Ascending aorta (tissue), 2 donors: ENCODE data around the gene MYCN. TPM values are rescaled to one million over a fixed set of nuclear protein-coding genes. Genes with fewer than 3 reads are reported as not detected.
"Not testable (repeated sequence)": the region's sequence is repeated elsewhere in the genome, so short reads cannot be mapped to it uniquely, and the experiment has no call there.

ENCODE experiments used
- DNase-seq, 2 donors: peaks; one replicate each; pipeline ENCODE4 v3.0.0-alpha.2; 2019; ENCODE audit warnings: low spot score in 2 of 2
- H3K27ac ChIP-seq, 2 donors: fragments of 200-600 bp; sonication (generic); one replicate each; pipeline ENCODE4 v1.5.1; 2016 to 2017; ENCODE audit warnings: mild to moderate bottlenecking in 1 of 2
- H3K27me3 ChIP-seq: fragments of 200-600 bp; sonication (generic); one replicate; pipeline ENCODE4 v1.5.1; 2017
- H3K36me3 ChIP-seq, 2 donors: fragments of 200-600 bp; sonication (generic); one replicate each; pipeline ENCODE4 v1.5.1; 2016
- H3K4me1 ChIP-seq, 2 donors: fragments of 200-600 bp; sonication (generic); one replicate each; pipeline ENCODE4 v1.5.1; 2016 to 2017; ENCODE audit warnings: mild to moderate bottlenecking in 1 of 2
- H3K4me3 ChIP-seq, 2 donors: fragments of 200-600 bp; sonication (generic); one replicate each; pipeline ENCODE4 v1.5.1; 2016 to 2017; ENCODE audit warnings: mild to moderate bottlenecking in 1 of 2
- H3K9me3 ChIP-seq, 2 donors: fragments of 200-600 bp; sonication (generic); one replicate each; pipeline ENCODE4 v1.5.1; 2016
- CTCF ChIP-seq, 3 experiments: fragments of 200-600 bp in 2 of 3; fragments of 450-650 bp in 1 of 3; sonication (generic) in 2 of 3; IDR thresholded peaks; one replicate each; pipeline ENCODE4 v1.5.1; 2016 to 2019; ENCODE audit warnings: antibody characterized with exemption in 3 of 3, mild to moderate bottlenecking in 1 of 3, moderate library complexity in 1 of 3
- intact Hi-C: fragments of 100-400 bp; cut with DNase I; formaldehyde crosslinking; loops from one replicate; pipeline ENCODE4 v1.15.1; 2023
- total RNA-seq: library from RNA; depleted of rRNA; stranded (reverse); fragments of >200 nt; gene quantifications from one replicate; pipeline ENCODE4 v1.1.0, GENCODE V29; 2016

MYCN gene
- total RNA-seq, 1 donor from 2014 or later = not detected

DNA sequence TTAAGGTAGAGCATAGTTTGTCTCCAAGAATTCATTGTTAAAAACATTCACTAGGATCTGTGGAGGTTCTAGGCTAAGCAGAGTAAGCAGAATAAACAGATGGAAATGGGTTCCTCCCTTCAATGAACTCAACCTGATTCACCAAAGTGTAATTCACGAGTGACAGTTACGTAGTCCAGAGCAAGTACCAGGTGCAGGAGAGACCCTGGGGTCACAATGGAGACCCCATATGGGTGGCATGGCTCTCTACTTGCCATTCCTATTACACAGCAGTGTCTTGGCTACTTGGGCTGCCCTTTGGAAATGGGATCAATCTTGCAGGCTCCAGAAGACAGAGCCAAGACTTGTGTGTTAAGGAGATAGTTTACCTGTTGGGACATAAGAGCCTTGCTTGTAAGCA, 7.1 kb downstream of the MYCN start:
- no peak for TF ChIP-seq CTCF (IDR thresholded peaks at IDR 0.05)
- Histone ChIP-seq H3K4me1 (no peaks in the 10 kb centered on the region), H3K36me3 (no peaks in the 10 kb centered on the region), H3K4me3 (no peak overlapping the region), H3K27me3 (peaks cover 3% of the 10 kb centered on the region), H3K9me3 (no peaks in the 10 kb centered on the region), H3K27ac (no peak overlapping the region)
- intact Hi-C loops = loop anchor here (10.0 kb wide), 1 partner anchor 657 kb away; no protein-coding TSS in a partner anchor
- no peak for DNase-seq

DNA sequence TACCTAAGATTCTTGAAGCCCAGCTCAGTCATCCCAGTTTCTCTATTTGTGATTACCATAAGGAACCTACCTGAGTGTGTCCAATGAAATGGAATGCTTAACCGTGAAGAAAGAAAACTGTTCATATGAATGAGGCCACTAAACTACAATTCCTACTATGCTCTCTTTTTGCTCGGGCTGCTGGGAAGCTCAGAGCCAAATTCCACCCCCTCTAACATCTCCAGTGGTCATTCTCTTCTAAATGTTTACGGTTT, 8.3 kb downstream of the MYCN start:
- Histone ChIP-seq H3K9me3 (no peaks in the 10 kb centered on the region), H3K4me1 (no peaks in the 10 kb centered on the region), H3K4me3 (no peak overlapping the region), H3K27me3 (no peaks in the 10 kb centered on the region), H3K36me3 (no peaks in the 10 kb centered on the region), H3K27ac (no peak overlapping the region)
- no peak for TF ChIP-seq CTCF (IDR thresholded peaks at IDR 0.05)
- intact Hi-C loops = loop anchor here (10.0 kb wide), 1 partner anchor 656 kb away; no protein-coding TSS in a partner anchor
- no peak for DNase-seq

GRCh38 chr2:15949126-15949525, 8.8 kb downstream of the MYCN start:
- intact Hi-C loops = loop anchor here (10.0 kb wide), 1 partner anchor 656 kb away; no protein-coding TSS in a partner anchor
- Histone ChIP-seq H3K36me3 (no peaks in the 10 kb centered on the region), H3K27ac (no peak overlapping the region), H3K4me1 (no peaks in the 10 kb centered on the region), H3K9me3 (no peaks in the 10 kb centered on the region), H3K27me3 (no peaks in the 10 kb centered on the region), H3K4me3 (no peak overlapping the region)
- no peak for DNase-seq
- TF ChIP-seq CTCF (IDR thresholded peaks at IDR 0.05) = no peak

DNA sequence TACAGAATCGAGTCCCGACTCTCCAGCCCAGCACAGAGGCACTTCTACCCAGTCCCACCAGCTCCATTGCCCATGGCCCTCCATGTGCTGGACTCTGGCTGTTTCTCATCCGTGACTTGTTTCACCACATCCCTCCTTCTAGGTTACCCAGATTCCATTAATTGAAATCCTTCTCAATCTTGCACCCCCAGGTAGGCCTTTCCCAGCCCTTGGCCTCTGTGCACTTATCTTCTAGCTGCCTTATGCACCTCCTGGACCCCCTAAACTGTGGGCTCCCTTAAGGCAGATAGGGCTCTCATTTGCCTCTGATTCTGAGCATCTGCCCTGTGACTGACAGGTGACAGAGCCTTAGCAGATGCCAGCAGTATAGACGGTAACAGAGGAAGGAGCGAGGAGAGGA, 9.2 kb downstream of the MYCN start:
- H3K9me3 ChIP-seq = no peaks in the 10 kb centered on the region
- no peak overlapping the region for H3K4me3 ChIP-seq
- no peak overlapping the region for H3K27ac ChIP-seq
- no peak for TF ChIP-seq CTCF (IDR thresholded peaks at IDR 0.05)
- H3K27me3 ChIP-seq = no peaks in the 10 kb centered on the region
- no peak for DNase-seq
- H3K36me3 ChIP-seq = no peaks in the 10 kb centered on the region
- H3K4me1 ChIP-seq = no peaks in the 10 kb centered on the region
- intact Hi-C loops = loop anchor here (10.0 kb wide), 1 partner anchor 655 kb away; no protein-coding TSS in a partner anchor

DNA sequence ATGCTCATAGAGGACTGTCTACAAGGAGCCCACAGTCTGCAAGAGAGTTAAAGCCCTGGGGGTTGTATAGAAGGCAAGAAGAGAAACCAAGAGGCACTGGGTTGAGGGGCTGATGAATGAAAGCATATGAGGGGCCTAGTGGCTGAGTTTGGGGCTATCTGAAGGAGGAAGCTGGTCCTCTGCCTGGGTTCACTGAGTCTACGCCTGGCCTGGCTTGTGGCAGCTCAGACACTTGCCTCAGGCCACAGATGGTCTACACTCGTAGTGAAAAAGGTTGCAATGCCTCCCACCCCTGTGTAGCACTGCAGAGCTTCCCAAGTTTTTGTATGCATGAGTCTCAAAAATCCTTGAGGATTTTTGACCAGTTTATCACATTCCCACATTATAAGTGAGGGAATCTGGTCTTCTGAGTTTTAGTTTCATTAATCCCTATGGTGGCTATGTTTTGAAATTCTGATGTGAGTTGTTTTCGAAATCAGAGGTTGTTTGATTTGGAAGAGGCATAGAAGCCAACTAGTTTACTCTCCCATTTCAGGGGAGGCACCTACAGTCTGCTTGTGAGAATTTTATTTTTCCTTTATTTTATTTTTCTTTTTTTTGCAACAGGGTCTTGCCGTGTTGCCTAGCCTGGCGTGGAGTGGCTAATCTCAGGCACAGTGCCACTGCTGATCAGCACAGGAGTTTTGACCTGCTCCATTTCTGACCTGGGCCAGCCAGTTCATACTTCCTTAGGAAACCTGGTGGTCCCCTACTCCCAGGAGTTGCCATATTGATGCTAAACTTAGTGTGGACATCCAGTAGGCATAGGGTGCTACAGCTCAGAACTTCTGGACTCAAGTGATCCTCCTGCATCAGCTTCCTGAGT, 10.0 kb downstream of the MYCN start:
- Histone ChIP-seq H3K27ac (no peak overlapping the region), H3K27me3 (no peaks in the 10 kb centered on the region), H3K4me3 (no peak overlapping the region), H3K4me1 (no peaks in the 10 kb centered on the region), H3K9me3 (no peaks in the 10 kb centered on the region), H3K36me3 (no peaks in the 10 kb centered on the region)
- DNase-seq = no peak
- TF ChIP-seq CTCF (IDR thresholded peaks at IDR 0.05) = no peak
- intact Hi-C loops = no loop called here

DNA sequence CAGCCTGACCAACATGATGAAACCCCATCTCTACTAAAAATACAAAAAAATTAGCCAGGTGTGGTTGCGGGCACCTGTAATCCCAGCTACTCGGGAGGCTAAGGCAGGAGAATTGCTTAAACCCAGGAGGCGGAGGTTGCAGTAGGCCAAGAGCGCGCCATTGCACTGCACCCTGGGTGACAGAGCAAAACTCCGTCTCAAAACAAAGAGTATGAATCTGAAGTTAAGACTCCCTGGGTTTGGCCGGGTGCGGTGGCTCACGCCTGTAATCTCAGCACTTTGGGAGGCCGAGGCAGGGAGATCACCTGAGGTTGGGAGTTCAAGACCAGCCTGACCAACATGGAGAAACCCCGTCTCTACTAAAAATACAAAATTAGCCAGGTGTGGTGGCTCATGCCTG, 11.6 kb downstream of the MYCN start:
- H3K36me3 ChIP-seq, H3K4me3 ChIP-seq, H3K27me3 ChIP-seq, intact Hi-C loops, H3K27ac ChIP-seq, DNase-seq, H3K9me3 ChIP-seq, H3K4me1 ChIP-seq: not testable (repeated sequence)
